ENCODE data around the gene TNNT2.

The TNNT2 gene

GRCh38 chr1:201418461-201418860 lies 41.0 kb upstream of the TNNT2 start:
- Mint-ChIP-seq H3K9me3 (no peaks in the 10 kb centered on the region), H3K4me3 (peak overlapping the region; percentile 66 to 90 (median 84)), H3K27me3 (ENCODE audit: low read depth) (peaks cover 9% of the 10 kb centered on the region), H3K27ac (peak overlapping the region in 1 of 3 experiments; percentile 46), H3K4me1 (peaks cover 57% of the 10 kb centered on the region), H3K36me3 (ENCODE audit: low read depth) (no peaks in the 10 kb centered on the region)
- TF ChIP-seq CTCF (IDR thresholded peaks at IDR 0.05; ENCODE audit: unreplicated experiment in 3 of 3): no peak

GRCh38 chr1:201414051-201414738 lies 36.7 kb upstream of the TNNT2 start:
- Mint-ChIP-seq H3K4me1 (peaks cover 31% of the 10 kb centered on the region), H3K27ac (no peak overlapping the region), H3K27me3 (ENCODE audit: low read depth) (peaks cover 8% of the 10 kb centered on the region), H3K4me3 (no peak overlapping the region), H3K9me3 (no peaks in the 10 kb centered on the region), H3K36me3 (ENCODE audit: low read depth) (no peaks in the 10 kb centered on the region)
- TF ChIP-seq CTCF (IDR thresholded peaks at IDR 0.05; ENCODE audit: unreplicated experiment in 3 of 3): no peak

GRCh38 chr1:201411292-201411691 lies 33.8 kb upstream of the TNNT2 start:
- TF ChIP-seq CTCF (IDR thresholded peaks at IDR 0.05; ENCODE audit: unreplicated experiment in 3 of 3): no peak
- Mint-ChIP-seq H3K27ac (no peak overlapping the region), H3K36me3 (ENCODE audit: low read depth) (no peaks in the 10 kb centered on the region), H3K9me3 (no peaks in the 10 kb centered on the region), H3K4me1 (peaks cover 30% of the 10 kb centered on the region), H3K4me3 (no peak overlapping the region), H3K27me3 (ENCODE audit: low read depth) (peaks cover 4% of the 10 kb centered on the region)

- no peak for TF ChIP-seq CTCF (IDR thresholded peaks at IDR 0.05; ENCODE audit: unreplicated experiment in 3 of 3)
- H3K27ac Mint-ChIP-seq: no peak overlapping the region
- H3K4me3 Mint-ChIP-seq: no peak overlapping the region
- H3K4me1 Mint-ChIP-seq: peaks cover 21% of the 10 kb centered on the region
- H3K27me3 Mint-ChIP-seq (ENCODE audit: low read depth): peaks cover 4% of the 10 kb centered on the region
- no peaks in the 10 kb centered on the region for H3K36me3 Mint-ChIP-seq (ENCODE audit: low read depth)
- H3K9me3 Mint-ChIP-seq: no peaks in the 10 kb centered on the region
These were observed 32.0 kb upstream of the TNNT2 start for GRCh38 chr1:201409440-201409839.

- H3K27me3 Mint-ChIP-seq (ENCODE audit: low read depth): peaks cover 4% of the 10 kb centered on the region
- H3K36me3 Mint-ChIP-seq (ENCODE audit: low read depth): no peaks in the 10 kb centered on the region
- TF ChIP-seq CTCF (IDR thresholded peaks at IDR 0.05; ENCODE audit: unreplicated experiment in 3 of 3): no peak
- no peak overlapping the region for H3K27ac Mint-ChIP-seq
- H3K9me3 Mint-ChIP-seq: no peaks in the 10 kb centered on the region
- peaks cover 21% of the 10 kb centered on the region for H3K4me1 Mint-ChIP-seq
- H3K4me3 Mint-ChIP-seq: no peak overlapping the region
These were observed 31.3 kb upstream of the TNNT2 start for GRCh38 chr1:201408834-201409200.

- H3K4me3 Mint-ChIP-seq: no peak overlapping the region
These were observed 30.8 kb upstream of the TNNT2 start for GRCh38 chr1:201408176-201408833.

More at GRCh38 chr1:201408176-201408833, 30.8 kb upstream of the TNNT2 start:
- H3K4me1 Mint-ChIP-seq: peaks cover 21% of the 10 kb centered on the region
- peak; percentile 95 to 98 (median 95) for TF ChIP-seq CTCF (IDR thresholded peaks at IDR 0.05; ENCODE audit: unreplicated experiment in 3 of 3)
- peaks cover 4% of the 10 kb centered on the region for H3K27me3 Mint-ChIP-seq (ENCODE audit: low read depth)
- no peaks in the 10 kb centered on the region for H3K9me3 Mint-ChIP-seq
- H3K36me3 Mint-ChIP-seq (ENCODE audit: low read depth): no peaks in the 10 kb centered on the region
- H3K27ac Mint-ChIP-seq: peak overlapping the region in 1 of 3 experiments; percentile 10

All from nephron (organoid).